GM12801 (cell line): ENCODE data around the gene AGBL1.

Source experiments
- TF ChIP-seq, protein P1 (sequence below): IDR thresholded peaks from one replicate; pipeline ENCODE4 v1.5.1; 2011; ENCODE audit warnings: control low read depth; ENCODE audit not compliant: insufficient read length; ENCODE audit errors: extremely low read depth

AGBL1 gene

DNA sequence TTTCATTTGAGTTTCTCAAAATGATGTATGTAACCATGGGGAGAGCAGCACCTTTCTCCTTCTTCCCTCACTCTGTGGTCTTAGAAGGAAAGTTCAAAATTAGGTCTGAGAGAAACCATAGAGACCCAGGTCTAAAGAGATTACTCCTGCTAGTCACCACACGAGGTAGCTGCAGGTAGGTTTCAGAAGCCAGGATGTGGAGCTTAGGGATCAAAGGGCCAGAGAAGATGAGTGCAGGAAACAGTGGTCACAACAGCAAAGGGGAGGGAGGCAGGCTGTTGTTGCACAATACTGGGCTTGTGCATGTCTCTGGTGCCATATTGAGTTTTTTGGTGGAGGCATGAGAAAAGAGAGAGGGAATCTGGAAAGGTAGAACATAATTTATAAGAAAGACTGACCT lies 583.6 kb downstream of the AGBL1 start:
- TF ChIP-seq, protein P1, sequence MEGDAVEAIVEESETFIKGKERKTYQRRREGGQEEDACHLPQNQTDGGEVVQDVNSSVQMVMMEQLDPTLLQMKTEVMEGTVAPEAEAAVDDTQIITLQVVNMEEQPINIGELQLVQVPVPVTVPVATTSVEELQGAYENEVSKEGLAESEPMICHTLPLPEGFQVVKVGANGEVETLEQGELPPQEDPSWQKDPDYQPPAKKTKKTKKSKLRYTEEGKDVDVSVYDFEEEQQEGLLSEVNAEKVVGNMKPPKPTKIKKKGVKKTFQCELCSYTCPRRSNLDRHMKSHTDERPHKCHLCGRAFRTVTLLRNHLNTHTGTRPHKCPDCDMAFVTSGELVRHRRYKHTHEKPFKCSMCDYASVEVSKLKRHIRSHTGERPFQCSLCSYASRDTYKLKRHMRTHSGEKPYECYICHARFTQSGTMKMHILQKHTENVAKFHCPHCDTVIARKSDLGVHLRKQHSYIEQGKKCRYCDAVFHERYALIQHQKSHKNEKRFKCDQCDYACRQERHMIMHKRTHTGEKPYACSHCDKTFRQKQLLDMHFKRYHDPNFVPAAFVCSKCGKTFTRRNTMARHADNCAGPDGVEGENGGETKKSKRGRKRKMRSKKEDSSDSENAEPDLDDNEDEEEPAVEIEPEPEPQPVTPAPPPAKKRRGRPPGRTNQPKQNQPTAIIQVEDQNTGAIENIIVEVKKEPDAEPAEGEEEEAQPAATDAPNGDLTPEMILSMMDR: no peak

DNA sequence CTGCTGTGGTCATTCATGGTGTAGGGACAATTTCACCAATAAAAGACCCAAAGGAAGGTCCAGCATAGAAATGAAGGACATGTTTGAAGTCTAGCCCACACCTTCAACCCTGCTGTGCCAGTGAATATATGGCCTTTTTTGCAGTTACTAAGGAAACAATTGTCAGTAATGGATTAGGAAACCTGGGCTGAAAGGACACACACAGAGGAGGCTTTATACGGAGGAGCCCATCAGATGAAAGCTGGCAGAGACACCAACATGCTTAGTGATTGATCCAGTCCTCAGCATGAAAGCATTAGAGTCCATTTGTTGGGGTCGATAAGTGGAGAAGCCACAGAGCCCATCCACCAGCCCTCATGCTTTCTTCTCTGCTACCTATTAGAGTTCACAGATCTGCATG lies 584.3 kb downstream of the AGBL1 start:
- TF ChIP-seq, protein P1: no peak

DNA sequence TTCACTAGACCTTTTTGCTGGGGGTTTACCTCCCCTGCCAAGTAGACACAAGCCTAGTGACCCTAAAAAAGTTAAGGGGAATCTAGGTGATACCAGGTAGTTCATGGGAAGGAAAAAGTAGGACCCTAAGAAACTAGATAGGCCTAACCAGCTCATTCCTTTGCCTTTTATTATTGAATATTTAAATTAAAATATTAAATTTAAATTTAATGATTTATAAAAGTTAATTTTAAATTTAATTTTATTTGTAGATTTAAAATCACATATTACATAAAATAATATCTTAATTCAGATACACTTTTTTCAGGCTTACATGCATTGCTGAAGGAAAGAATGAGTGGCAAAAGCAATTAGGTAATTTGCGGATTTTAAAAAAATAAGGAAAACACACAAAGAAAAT lies 584.9 kb downstream of the AGBL1 start:
- TF ChIP-seq, protein P1: no peak

DNA sequence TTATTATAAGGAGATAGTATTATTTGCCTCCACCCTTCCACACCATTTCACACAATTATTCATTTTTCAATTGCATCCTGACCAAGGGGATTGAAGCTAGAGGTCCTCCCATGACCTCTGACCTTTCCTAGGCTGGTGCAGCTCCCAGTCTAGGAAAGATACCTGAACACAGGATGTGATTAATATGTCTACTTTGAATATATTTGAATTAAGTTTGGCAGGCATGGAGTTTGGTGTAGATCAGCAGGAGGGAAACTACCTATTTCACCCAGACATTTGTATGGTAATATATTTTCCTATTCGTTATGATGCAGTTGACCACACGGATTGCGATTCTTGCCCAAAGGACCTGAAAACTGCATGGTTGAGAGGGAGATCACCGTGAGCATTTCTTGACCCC lies 596.3 kb downstream of the AGBL1 start:
- TF ChIP-seq, protein P1: no peak

DNA sequence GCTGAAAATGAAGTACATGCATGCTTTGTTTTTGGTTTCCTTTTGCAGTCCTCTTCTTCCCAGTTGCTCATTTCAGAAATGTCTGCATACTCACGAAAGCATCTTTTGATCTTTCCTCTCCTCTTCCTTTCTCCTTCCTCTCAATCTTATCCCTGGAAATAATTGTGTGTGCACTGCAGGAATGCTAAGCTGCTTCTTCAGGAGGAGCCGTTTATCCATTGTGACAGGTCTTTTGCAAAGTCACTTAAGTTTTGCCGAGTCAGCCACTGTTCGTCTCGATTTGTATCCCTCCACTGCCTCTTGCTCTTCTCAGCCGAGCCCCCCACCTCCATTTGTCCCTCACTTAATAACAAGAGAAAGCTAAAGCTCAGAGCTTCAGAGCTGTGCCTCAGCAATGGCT lies 597.6 kb downstream of the AGBL1 start:
- TF ChIP-seq, protein P1: no peak

DNA sequence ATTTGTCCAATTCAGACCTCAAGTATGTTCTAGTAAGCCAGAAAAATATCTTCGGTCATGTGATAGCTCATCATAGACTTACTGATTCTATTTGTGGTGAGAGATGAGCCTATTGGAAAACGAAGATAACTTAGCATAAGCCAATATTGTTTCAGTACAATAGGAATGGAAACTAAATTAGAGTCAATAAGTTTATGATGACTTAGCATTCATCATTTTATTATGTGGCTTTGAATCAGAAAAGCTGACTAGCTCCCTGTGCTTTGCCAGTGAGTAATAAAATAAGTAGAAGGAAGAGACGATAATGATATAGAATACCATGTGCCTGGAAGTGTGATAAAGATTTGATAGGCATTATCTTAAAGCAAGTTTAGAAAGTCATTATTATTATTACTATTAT lies 605.6 kb downstream of the AGBL1 start:
- TF ChIP-seq, protein P1: no peak

DNA sequence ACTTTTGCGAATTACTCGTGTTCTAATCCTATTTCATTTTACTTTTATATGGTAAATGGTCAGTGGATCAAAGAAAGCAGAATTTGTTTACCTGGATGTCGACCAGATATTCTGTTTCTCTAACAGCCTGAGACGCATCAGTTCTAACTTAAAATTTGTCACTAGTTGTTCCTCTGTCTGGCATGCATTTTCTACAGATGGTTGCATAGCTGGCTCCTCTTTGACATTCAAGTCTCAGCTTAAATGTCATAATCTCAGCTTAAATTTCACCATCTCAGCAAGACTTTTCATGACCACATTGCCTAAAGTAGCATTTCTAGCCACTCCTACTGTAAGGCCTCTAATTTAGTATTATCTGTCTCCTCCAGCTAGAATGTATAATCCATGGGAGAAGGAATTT lies 609.3 kb downstream of the AGBL1 start:
- TF ChIP-seq, protein P1: no peak

DNA sequence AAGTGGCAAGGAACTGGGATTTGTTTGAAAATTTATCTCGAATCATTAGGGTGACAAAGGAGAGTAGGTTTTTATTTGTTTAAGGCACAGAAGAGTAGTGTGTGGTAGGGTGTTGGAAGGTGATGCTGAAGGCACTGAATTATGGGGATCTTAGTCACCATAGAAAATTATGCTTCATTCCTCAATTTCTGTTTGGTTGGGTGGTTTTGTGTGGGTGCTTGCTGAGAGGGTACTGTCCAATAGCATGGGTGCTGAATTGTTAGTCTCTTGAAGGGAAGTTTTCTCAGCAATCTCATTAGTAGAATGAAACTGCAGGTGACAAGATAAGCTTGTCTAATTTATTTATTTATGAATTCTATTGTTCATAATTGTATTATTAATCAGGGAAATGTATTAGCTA lies 610.9 kb downstream of the AGBL1 start:
- TF ChIP-seq, protein P1: no peak
